Activated naive CD8-positive, alpha-beta T cell (primary cell): ENCODE data around the gene CRYBG3.

Source experiments
- H3K27ac Mint-ChIP-seq: one replicate; pipeline ENCODE4 v1.8.0; 2021; ENCODE audit warnings: mixed read lengths
- H3K27me3 Mint-ChIP-seq: one replicate; pipeline ENCODE4 v1.8.0; 2021; ENCODE audit warnings: mixed read lengths
- H3K36me3 Mint-ChIP-seq: one replicate; pipeline ENCODE4 v1.8.0; 2021; ENCODE audit warnings: mixed read lengths
- H3K4me1 Mint-ChIP-seq: one replicate; pipeline ENCODE4 v1.8.0; 2021; ENCODE audit warnings: low read depth, mixed read lengths
- H3K4me3 Mint-ChIP-seq: one replicate; pipeline ENCODE4 v1.8.0; 2021; ENCODE audit warnings: mild to moderate bottlenecking, mixed read lengths
- H3K9me3 Mint-ChIP-seq: one replicate; pipeline ENCODE4 v1.8.0; 2021; ENCODE audit warnings: low read depth, mixed read lengths

The CRYBG3 gene

GRCh38 chr3:97863775-97864174 is 42.0 kb downstream of the CRYBG3 start:
- Mint-ChIP-seq H3K4me3 (no peak overlapping the region), H3K27me3 (no peaks in the 10 kb centered on the region), H3K36me3 (no peaks in the 10 kb centered on the region), H3K27ac (no peak overlapping the region), H3K4me1 (no peaks in the 10 kb centered on the region), H3K9me3 (no peaks in the 10 kb centered on the region)

- H3K9me3 Mint-ChIP-seq, result no peaks in the 10 kb centered on the region
- H3K4me3 Mint-ChIP-seq, result no peak overlapping the region
- peaks cover 8% of the 10 kb centered on the region for H3K36me3 Mint-ChIP-seq
- H3K27ac Mint-ChIP-seq, result no peak overlapping the region
- H3K27me3 Mint-ChIP-seq, result no peaks in the 10 kb centered on the region
- peaks cover 22% of the 10 kb centered on the region for H3K4me1 Mint-ChIP-seq
Measured at GRCh38 chr3:97871186-97871585, 49.4 kb downstream of the CRYBG3 start.

DNA sequence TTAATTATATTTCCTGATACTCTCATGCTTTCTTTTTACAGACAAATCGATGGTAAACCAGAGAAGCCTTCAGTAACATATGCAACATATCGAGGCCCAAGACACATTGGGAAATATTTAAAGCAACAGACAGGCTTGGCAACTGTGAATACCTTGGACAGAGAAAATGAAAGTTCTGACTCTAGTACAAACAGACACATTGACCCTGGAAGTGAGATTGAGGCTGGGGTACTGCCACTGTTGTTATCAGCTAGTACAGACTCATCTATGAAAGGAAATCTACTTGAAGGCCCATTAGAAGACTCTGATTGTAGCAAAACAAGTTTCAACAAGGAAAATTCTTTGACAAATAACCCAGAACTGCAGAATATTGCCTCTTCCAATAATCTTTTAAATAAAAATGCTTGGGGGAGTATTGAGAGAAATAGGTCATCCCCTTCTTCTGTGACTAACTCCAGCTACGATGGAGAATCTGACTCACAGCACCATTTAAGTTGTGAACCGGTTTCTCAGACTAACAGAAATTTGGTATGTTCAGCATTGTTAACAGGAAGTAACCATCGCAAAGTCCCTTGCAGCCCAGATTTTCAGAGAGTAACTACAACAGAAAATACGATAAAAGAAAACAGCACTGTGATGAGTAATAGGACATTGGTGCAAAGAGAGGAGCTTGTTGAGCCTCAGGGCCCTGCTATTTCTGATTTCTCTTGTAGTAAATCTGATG is 50.2 kb downstream of the CRYBG3 start:
- peak overlapping the region; percentile 59 for H3K4me3 Mint-ChIP-seq

DNA sequence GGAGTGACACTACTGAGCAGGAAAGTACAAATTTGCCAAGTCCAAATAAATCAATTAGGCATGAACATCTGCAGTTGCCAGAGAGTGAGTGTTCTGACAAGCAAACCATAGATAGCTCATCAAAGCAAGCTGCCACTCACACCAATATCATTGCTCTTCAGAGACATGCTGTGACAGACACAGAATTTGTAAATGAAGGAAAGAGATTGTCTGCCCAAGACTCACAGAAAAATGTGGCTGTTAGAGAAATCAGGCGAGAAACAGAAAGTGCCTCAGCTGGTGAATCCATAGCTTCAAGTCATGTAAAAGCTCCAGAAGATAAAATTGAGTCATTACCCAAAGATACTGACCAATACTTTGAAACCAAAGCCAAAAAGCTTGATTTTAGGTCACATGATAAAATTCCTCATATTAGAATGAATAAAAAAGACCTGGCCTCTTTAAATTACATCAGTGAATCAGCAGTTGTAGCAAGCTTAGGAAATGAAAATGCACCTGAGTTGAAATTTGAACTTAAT is 50.8 kb downstream of the CRYBG3 start:
- H3K36me3 Mint-ChIP-seq, result peaks cover 8% of the 10 kb centered on the region
- H3K4me3 Mint-ChIP-seq, result peak overlapping the region; percentile 59
- peak overlapping the region; percentile 83 for H3K27ac Mint-ChIP-seq
- no peaks in the 10 kb centered on the region for H3K27me3 Mint-ChIP-seq
- peaks cover 5% of the 10 kb centered on the region for H3K9me3 Mint-ChIP-seq
- H3K4me1 Mint-ChIP-seq, result peaks cover 22% of the 10 kb centered on the region

More for the DNA sequence above, 50.2 kb downstream of the CRYBG3 start:
- H3K36me3 Mint-ChIP-seq, result peaks cover 8% of the 10 kb centered on the region
- peak overlapping the region; percentile 83 for H3K27ac Mint-ChIP-seq
- peaks cover 22% of the 10 kb centered on the region for H3K4me1 Mint-ChIP-seq
- H3K27me3 Mint-ChIP-seq, result no peaks in the 10 kb centered on the region
- peaks cover 5% of the 10 kb centered on the region for H3K9me3 Mint-ChIP-seq

DNA sequence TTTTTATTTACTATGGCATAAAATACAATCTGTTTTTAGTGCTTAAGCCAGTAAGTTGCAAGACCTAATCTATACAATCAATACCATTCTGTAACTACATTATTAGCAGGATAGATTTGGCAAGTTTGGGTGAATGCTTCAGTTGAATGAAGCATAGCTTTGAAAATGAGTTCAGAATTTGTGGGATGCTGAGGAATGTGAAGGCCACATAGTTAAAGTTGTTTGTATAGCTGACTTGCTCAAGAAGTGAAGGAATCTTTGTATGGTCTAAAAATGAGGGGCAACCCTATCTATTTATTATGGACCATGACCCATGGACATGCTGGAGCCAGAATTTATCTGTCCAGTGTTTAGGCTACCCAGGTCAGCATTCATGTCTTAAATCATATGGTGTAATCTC is 58.5 kb downstream of the CRYBG3 start:
- H3K27ac Mint-ChIP-seq, result no peak overlapping the region
- peaks cover 5% of the 10 kb centered on the region for H3K9me3 Mint-ChIP-seq
- no peaks in the 10 kb centered on the region for H3K27me3 Mint-ChIP-seq
- H3K36me3 Mint-ChIP-seq, result peaks cover 2% of the 10 kb centered on the region
- H3K4me3 Mint-ChIP-seq, result no peak overlapping the region
- H3K4me1 Mint-ChIP-seq, result peaks cover 15% of the 10 kb centered on the region

DNA sequence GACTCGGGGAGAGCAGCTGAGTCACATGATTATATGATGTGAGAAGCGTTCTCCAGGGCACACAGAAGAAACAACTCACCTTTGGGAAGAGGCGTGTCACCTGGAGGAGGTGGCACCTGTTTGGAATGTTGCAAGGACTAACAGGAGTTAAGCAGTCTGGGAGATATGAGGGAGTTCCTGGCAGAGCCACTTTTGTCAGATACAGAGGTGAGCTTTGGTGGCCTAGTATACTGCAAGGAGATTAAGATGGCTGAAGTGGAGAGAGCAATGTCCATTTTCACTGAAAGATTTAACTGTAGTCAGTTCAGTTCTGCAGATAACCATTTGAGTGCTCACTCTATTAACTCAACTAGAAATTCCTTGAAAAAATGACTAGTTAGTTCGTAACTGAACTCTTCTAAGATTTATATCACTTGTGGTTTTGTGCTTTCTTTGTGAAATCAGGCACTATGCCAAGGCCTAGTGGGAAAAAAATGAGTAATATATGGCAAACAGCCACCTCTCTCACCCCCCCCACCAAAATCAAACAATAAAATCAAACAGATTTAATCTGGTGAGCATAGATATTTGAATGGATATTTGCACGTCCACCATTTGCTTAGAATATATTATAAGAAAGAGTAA is 61.3 kb downstream of the CRYBG3 start:
- H3K4me1 Mint-ChIP-seq, result peaks cover 15% of the 10 kb centered on the region
- H3K36me3 Mint-ChIP-seq, result peaks cover 7% of the 10 kb centered on the region
- H3K27ac Mint-ChIP-seq, result peak overlapping the region; percentile 1

GRCh38 chr3:97883736-97884135 is 61.9 kb downstream of the CRYBG3 start:
- Mint-ChIP-seq H3K36me3 (peaks cover 7% of the 10 kb centered on the region), H3K4me1 (peaks cover 15% of the 10 kb centered on the region), H3K4me3 (no peak overlapping the region), H3K27ac (no peak overlapping the region), H3K9me3 (no peaks in the 10 kb centered on the region), H3K27me3 (no peaks in the 10 kb centered on the region)

More for the DNA sequence above, 61.3 kb downstream of the CRYBG3 start:
- H3K27me3 Mint-ChIP-seq, result no peaks in the 10 kb centered on the region
- H3K4me3 Mint-ChIP-seq, result no peak overlapping the region
- H3K9me3 Mint-ChIP-seq, result no peaks in the 10 kb centered on the region

DNA sequence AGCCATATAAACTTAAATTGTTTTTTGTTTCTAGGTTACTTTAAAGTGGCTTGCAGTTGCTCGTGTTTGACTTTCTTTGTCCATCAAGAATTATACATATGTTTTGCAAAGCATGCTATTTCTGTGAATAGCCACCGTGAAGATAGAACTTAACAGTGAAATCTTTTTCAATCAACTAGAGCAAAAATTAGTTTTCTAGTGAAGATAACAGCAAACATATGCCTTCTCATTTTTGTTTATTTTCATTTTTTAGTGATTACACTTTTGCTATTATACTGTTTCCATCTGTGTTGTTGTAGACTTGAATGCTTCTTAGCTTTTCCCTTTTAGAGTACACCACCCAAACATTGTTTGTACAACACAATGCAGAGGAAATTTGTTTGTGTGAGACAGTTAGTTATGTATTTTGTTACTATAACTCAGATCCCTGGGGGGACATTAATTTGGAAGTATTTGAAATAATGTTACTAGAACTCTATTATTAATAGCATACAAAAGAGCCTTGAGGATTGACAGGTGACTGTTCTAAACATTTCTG is 62.8 kb downstream of the CRYBG3 start:
- Mint-ChIP-seq H3K27ac (no peak overlapping the region), H3K4me3 (no peak overlapping the region), H3K27me3 (no peaks in the 10 kb centered on the region), H3K4me1 (peaks cover 15% of the 10 kb centered on the region), H3K9me3 (no peaks in the 10 kb centered on the region), H3K36me3 (peaks cover 7% of the 10 kb centered on the region)

DNA sequence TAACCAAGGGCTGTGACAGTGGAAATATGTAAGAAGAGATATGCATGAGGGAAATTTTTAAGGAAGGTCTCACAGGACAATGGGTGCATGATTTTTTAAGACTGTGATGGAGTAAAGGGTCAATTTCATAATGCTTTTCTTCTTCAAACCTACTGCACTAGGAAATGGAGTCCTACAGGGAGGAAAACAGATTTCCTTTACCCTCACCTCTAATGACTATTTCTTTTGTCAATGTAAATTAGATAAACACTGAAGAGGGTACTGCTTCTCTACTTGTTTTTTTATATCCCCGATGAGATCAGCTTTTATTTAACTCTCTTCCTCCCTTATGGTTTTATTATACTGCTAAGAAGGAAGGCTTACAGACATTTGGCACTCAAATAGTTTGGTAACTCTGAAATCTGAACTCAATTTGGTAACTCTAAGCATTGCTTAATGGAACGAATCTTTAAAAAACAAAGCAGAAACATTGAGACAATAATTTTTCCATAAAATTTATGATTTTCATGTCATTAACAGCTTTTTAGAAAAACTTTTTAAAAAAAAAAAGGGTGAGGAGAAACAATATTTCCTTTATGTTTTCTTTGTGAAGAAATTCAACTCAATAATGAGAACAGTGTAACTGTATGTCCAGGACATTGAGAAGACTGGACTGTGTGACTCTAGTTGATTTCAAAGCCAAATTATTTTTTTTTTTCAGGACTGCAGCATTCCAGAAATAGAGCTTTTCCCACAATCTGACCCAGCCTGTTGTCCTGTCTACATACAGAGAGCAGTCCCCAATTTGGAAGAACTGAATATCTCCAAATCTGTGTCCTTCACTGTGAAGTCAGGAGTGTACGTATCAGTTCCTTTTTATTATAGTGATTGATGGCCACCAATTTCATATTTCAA is 64.4 kb downstream of the CRYBG3 start:
- Mint-ChIP-seq H3K27ac (no peak overlapping the region), H3K4me3 (no peak overlapping the region), H3K36me3 (peaks cover 7% of the 10 kb centered on the region)

GRCh38 chr3:97889814-97890213 is 68.0 kb downstream of the CRYBG3 start:
- H3K9me3 Mint-ChIP-seq, result no peaks in the 10 kb centered on the region
- no peaks in the 10 kb centered on the region for H3K4me1 Mint-ChIP-seq
- H3K27me3 Mint-ChIP-seq, result no peaks in the 10 kb centered on the region
- no peak overlapping the region for H3K27ac Mint-ChIP-seq
- H3K4me3 Mint-ChIP-seq, result no peak overlapping the region
- peaks cover 7% of the 10 kb centered on the region for H3K36me3 Mint-ChIP-seq

More for the DNA sequence above, 64.4 kb downstream of the CRYBG3 start:
- Mint-ChIP-seq H3K4me1 (peaks cover 15% of the 10 kb centered on the region), H3K9me3 (no peaks in the 10 kb centered on the region), H3K27me3 (no peaks in the 10 kb centered on the region)

DNA sequence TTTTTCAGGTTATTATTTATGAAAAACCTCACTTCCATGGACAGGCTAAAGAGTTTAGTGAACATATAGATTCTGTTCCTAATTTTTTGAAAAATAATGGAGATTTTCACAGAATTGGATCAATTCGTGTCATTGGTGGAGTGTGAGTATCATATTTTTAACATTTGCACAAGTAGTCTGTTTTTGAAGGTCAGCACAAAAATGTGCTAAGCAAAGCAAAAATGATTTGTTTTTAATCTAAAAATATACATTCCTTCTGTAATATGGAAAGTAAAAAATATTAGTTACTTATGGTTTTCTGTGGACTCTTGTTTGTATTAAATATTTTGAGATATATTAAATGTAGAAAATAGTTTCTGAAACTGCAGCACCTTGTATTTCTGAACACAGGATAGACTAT is 71.0 kb downstream of the CRYBG3 start:
- Mint-ChIP-seq H3K27me3 (no peaks in the 10 kb centered on the region), H3K4me1 (no peaks in the 10 kb centered on the region), H3K27ac (no peak overlapping the region), H3K4me3 (no peak overlapping the region), H3K36me3 (peaks cover 11% of the 10 kb centered on the region), H3K9me3 (no peaks in the 10 kb centered on the region)

DNA sequence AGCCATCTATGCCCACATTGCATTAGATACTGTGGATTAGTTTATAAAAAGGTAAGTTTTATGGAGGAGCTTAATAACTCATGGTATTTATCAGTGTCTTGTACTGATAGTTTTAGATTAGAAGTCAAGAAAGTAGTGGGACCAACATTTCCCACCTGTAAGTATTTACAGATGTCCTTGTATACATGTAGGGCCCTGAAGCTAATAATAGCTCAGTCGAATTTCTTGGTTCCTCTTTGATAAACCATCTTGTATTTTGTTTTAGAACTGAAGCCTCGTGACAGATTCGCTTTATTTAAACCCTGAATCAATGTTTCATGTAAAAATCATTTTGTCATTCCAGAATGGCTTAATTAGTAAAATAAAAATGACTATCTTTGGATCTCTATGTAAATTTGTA is 73.4 kb downstream of the CRYBG3 start:
- Mint-ChIP-seq H3K27me3 (no peaks in the 10 kb centered on the region), H3K4me3 (no peak overlapping the region), H3K9me3 (no peaks in the 10 kb centered on the region), H3K4me1 (no peaks in the 10 kb centered on the region), H3K27ac (no peak overlapping the region), H3K36me3 (peaks cover 11% of the 10 kb centered on the region)

GRCh38 chr3:97896129-97896528 is 74.3 kb downstream of the CRYBG3 start:
- Mint-ChIP-seq H3K4me1 (peaks cover 3% of the 10 kb centered on the region), H3K27me3 (no peaks in the 10 kb centered on the region), H3K27ac (no peak overlapping the region), H3K36me3 (peaks cover 13% of the 10 kb centered on the region), H3K4me3 (no peak overlapping the region), H3K9me3 (no peaks in the 10 kb centered on the region)

- H3K9me3 Mint-ChIP-seq, result no peaks in the 10 kb centered on the region
- no peak overlapping the region for H3K27ac Mint-ChIP-seq
- no peaks in the 10 kb centered on the region for H3K27me3 Mint-ChIP-seq
- no peak overlapping the region for H3K4me3 Mint-ChIP-seq
- peaks cover 7% of the 10 kb centered on the region for H3K4me1 Mint-ChIP-seq
- H3K36me3 Mint-ChIP-seq, result peaks cover 13% of the 10 kb centered on the region
Measured at GRCh38 chr3:97896547-97896946, 74.7 kb downstream of the CRYBG3 start.
